SK-N-SH (cell line): ENCODE measurements around the gene VASN. TPM values are rescaled to one million over a fixed set of nuclear protein-coding genes. Genes with fewer than 3 reads are reported as not detected.

Experiments used
- CTCF ChIA-PET: fragments of 300-600, 350-600 bp; formaldehyde crosslinking; extraction: SDS; loops from one replicate; lab custom pipeline; 2021; lab: Yijun Ruan, JAX
- POLR2A ChIA-PET: fragments of 350-600 bp; sonication (Branson Sonifier 250); formaldehyde crosslinking; extraction: SDS; loops from one replicate; lab custom pipeline; 2020; ENCODE audit warnings: antibody characterized with exemption, inconsistent platforms; lab: Yijun Ruan, JAX
- DNase-seq: peaks from one replicate; pipeline ENCODE4 v3.0.0; 2012
- H2AFZ ChIP-seq: fragments of 200-600 bp; sonication (generic); 2 replicates; pipeline ENCODE4 v1.8.1; 2016; ENCODE audit warnings: antibody characterized with exemption, mild to moderate bottlenecking, low read depth
- H3F3A ChIP-seq: fragments of 200-600 bp; sonication (generic); replicated peaks from 2 replicates; pipeline ENCODE3; 2016; ENCODE audit warnings: antibody characterized with exemption, mild to moderate bottlenecking; ENCODE audit not compliant: insufficient read depth
- H3K27ac ChIP-seq, 2 experiments: fragments of 200-500 bp in 1 of 2; fragments of 200-600 bp in 1 of 2; sonication (Bioruptor generic) in 1 of 2; sonication (generic), shearing (Covaris generic) in 1 of 2; 2 replicates each; pipeline versions ENCODE4 v1.5.1 to v1.6.1; 2014 to 2016; ENCODE audit warnings: low read depth in 2 of 2, inconsistent platforms in 1 of 2, low read length in 1 of 2, mild to moderate bottlenecking in 1 of 2, mixed read lengths in 1 of 2
- H3K27me3 ChIP-seq: fragments of 200-600 bp; sonication (generic), shearing (Covaris generic); 2 replicates; pipeline ENCODE4 v1.6.1; 2016; ENCODE audit warnings: mixed run types; ENCODE audit not compliant: insufficient read depth
- H3K36me3 ChIP-seq, 2 experiments: fragments of 200-500 bp in 1 of 2; fragments of 200-600 bp in 1 of 2; sonication (Bioruptor generic) in 1 of 2; sonication (generic) in 1 of 2; replicated peaks in 1 of 2; 2 replicates each; pipeline versions ENCODE3 to v1.5.1; 2014 to 2016; ENCODE audit warnings: low read length in 1 of 2, mild to moderate bottlenecking in 1 of 2; ENCODE audit not compliant: insufficient read depth in 2 of 2, control insufficient read depth in 1 of 2
- H3K4me1 ChIP-seq, 2 experiments: fragments of 200-500 bp in 1 of 2; fragments of 200-600 bp in 1 of 2; sonication (Bioruptor generic) in 1 of 2; sonication (generic), shearing (Covaris generic) in 1 of 2; 2 replicates each; pipeline versions ENCODE4 v1.5.1 to v1.6.1; 2014 to 2016; ENCODE audit warnings: low read depth in 1 of 2, low read length in 1 of 2, mixed run types in 1 of 2; ENCODE audit not compliant: insufficient read depth in 2 of 2, control insufficient read depth in 1 of 2
- H3K4me2 ChIP-seq: fragments of 200-600 bp; sonication (generic), shearing (Covaris generic); 2 replicates; pipeline ENCODE4 v1.6.1; 2017; ENCODE audit warnings: mixed run types
- H3K4me3 ChIP-seq, 2 experiments: fragments of 200-500 bp in 1 of 2; fragments of 200-600 bp in 1 of 2; sonication (Bioruptor generic) in 1 of 2; sonication (generic), shearing (Covaris generic) in 1 of 2; 2 replicates each; pipeline versions ENCODE4 v1.5.1 to v1.8.1; 2014 to 2016; ENCODE audit warnings: low read depth in 2 of 2, inconsistent platforms in 1 of 2, low read length in 1 of 2, mild to moderate bottlenecking in 1 of 2, mixed read lengths in 1 of 2, moderate library complexity in 1 of 2
- H3K79me2 ChIP-seq: fragments of 200-600 bp; sonication (generic); 2 replicates; pipeline ENCODE4 v1.8.1; 2017; ENCODE audit warnings: mild to moderate bottlenecking; ENCODE audit not compliant: insufficient read depth
- H3K9ac ChIP-seq: fragments of 200-600 bp; sonication (generic); 2 replicates; pipeline ENCODE4 v1.6.1; 2017; ENCODE audit warnings: mixed run types
- H3K9me2 ChIP-seq: fragments of 200-600 bp; sonication (generic); 2 replicates; pipeline ENCODE4 v1.6.1; 2017; ENCODE audit warnings: mixed run types
- H3K9me3 ChIP-seq: fragments of 200-600 bp; sonication (generic); 2 replicates; pipeline ENCODE4 v1.6.1; 2017; ENCODE audit warnings: mixed run types, mild to moderate bottlenecking, moderate library complexity
- H4K20me1 ChIP-seq: fragments of 200-600 bp; sonication (generic); 2 replicates; pipeline ENCODE4 v1.6.1; 2017; ENCODE audit warnings: mild to moderate bottlenecking, mixed run types; ENCODE audit not compliant: insufficient read depth
- ELF1 ChIP-seq: IDR thresholded peaks from 2 replicates; pipeline ENCODE4 v1.4.0; 2012
- EZH2phosphoT487 ChIP-seq: fragments of 200-600 bp; sonication (generic); IDR thresholded peaks from 2 replicates; pipeline ENCODE4 v1.6.1; 2017; ENCODE audit warnings: low read depth, mixed run types, mild to moderate bottlenecking, antibody characterized with exemption, moderate library complexity, borderline replicate concordance
- FOSL2 ChIP-seq: IDR thresholded peaks from 2 replicates; pipeline ENCODE4 v1.4.0; 2012; ENCODE audit warnings: low read depth, mild to moderate bottlenecking, moderate library complexity, borderline replicate concordance
- FOXJ3 ChIP-seq: sonication (generic); formaldehyde crosslinking; IDR thresholded peaks from 2 replicates; pipeline ENCODE4 v1.5.1; 2020; ENCODE audit warnings: mild to moderate bottlenecking, missing genetic modification reagents
- FOXM1 ChIP-seq: IDR thresholded peaks from 2 replicates; pipeline ENCODE4 v1.4.0; 2012; ENCODE audit warnings: low read depth, mild to moderate bottlenecking
- GATA2 ChIP-seq: sonication (generic); formaldehyde crosslinking; IDR thresholded peaks from 2 replicates; pipeline ENCODE4 v1.5.0; 2020; ENCODE audit warnings: mild to moderate bottlenecking, missing genetic modification reagents
- MEF2A ChIP-seq: IDR thresholded peaks from 2 replicates; pipeline ENCODE4 v1.4.0; 2012; ENCODE audit warnings: low read depth, borderline replicate concordance
- MXI1 ChIP-seq: IDR thresholded peaks from 2 replicates; pipeline ENCODE4 v1.6.1; 2012; ENCODE audit warnings: mild to moderate bottlenecking, low read depth, low read length, improper control_type of control experiment
- NFIC ChIP-seq: IDR thresholded peaks from 2 replicates; pipeline ENCODE4 v1.4.0; 2012; ENCODE audit warnings: borderline replicate concordance
- NRF1 ChIP-seq: IDR thresholded peaks from 2 replicates; pipeline ENCODE4 v1.6.1; 2012; ENCODE audit warnings: low read depth, mild to moderate bottlenecking, low read length
- POLR2AphosphoS5 ChIP-seq: IDR thresholded peaks from 2 replicates; pipeline ENCODE4 v1.6.1; 2012; ENCODE audit warnings: low read depth, low read length
- RAD21 ChIP-seq: IDR thresholded peaks from 2 replicates; pipeline ENCODE4 v1.6.1; 2012; ENCODE audit warnings: mild to moderate bottlenecking, low read length
- RCOR1 ChIP-seq: fragments of 150-350 bp; IDR thresholded peaks from 2 replicates; pipeline ENCODE4 v1.6.1; 2017; ENCODE audit warnings: antibody characterized with exemption, low read length
- RFX5 ChIP-seq: IDR thresholded peaks from 2 replicates; pipeline ENCODE4 v1.6.1; 2012; ENCODE audit warnings: mild to moderate bottlenecking, improper control_type of control experiment, low read length
- RXRA ChIP-seq: IDR thresholded peaks from 2 replicates; pipeline ENCODE4 v1.4.0; 2012; ENCODE audit warnings: low read depth, mild to moderate bottlenecking, borderline replicate concordance
- SMC3 ChIP-seq: IDR thresholded peaks from 2 replicates; pipeline ENCODE4 v1.6.1; 2012; ENCODE audit warnings: low read depth, low read length, improper control_type of control experiment
- TEAD4 ChIP-seq: IDR thresholded peaks from 2 replicates; pipeline ENCODE4 v1.4.0; 2012; ENCODE audit warnings: mild to moderate bottlenecking, borderline replicate concordance; ENCODE audit not compliant: insufficient read depth
- WGBS: methylation state at CpG from one replicate; pipeline ENCODE4 v1.1.6; 2017; ENCODE audit warnings: low lambda C conversion rate; 5-methylcytosine and 5-hydroxymethylcytosine counted together
- polyA plus RNA-seq, 3 experiments: library from polyadenylated mRNA; depleted of rRNA; stranded (reverse); fragments of >200 nt; gene quantifications; 2 replicates each; pipeline ENCODE4 v1.2.3, GENCODE V29; 2012
- TF ChIP-seq, protein P1 (sequence below): IDR thresholded peaks from 2 replicates; pipeline ENCODE4; 2012
- TF ChIP-seq, protein P2 (sequence below): fragments of 200-600 bp; sonication (generic); IDR thresholded peaks from 2 replicates; pipeline ENCODE4 v1.6.1; 2017; ENCODE audit warnings: antibody characterized with exemption, mild to moderate bottlenecking, moderate library complexity

VASN gene
- polyA plus RNA-seq, 1 of the 3 experiments (the other 2 are of a cell fraction), result 37.4 TPM

DNA sequence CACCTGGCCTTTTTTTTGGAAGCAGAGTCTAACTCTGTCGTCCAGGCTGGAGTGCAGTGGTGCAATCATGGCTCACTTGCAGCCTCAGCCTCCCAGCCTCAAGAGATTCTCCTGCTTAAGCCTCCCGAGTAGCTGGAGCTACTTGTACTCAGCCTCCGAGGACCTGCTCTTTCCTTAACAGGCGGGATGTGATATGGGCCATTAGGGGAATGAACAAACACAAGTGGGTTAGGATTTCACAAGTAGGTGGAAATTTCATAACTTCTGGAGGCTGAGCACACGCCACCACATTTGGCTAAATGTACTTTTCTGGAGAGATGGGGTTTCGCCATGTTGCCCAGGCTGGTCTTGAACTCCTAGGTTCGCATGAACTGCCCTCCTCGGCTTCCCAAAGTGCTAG is 24.6 kb upstream of the VASN start (continued):
- TF ChIP-seq, protein P1, sequence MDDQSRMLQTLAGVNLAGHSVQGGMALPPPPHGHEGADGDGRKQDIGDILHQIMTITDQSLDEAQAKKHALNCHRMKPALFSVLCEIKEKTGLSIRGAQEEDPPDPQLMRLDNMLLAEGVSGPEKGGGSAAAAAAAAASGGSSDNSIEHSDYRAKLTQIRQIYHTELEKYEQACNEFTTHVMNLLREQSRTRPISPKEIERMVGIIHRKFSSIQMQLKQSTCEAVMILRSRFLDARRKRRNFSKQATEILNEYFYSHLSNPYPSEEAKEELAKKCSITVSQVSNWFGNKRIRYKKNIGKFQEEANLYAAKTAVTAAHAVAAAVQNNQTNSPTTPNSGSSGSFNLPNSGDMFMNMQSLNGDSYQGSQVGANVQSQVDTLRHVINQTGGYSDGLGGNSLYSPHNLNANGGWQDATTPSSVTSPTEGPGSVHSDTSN, result no peak
- TF ChIP-seq MEF2A (no peak), FOSL2 (no peak), SMC3 (no peak), RAD21 (no peak), POLR2AphosphoS5 (no peak)
- TF ChIP-seq, protein P2, sequence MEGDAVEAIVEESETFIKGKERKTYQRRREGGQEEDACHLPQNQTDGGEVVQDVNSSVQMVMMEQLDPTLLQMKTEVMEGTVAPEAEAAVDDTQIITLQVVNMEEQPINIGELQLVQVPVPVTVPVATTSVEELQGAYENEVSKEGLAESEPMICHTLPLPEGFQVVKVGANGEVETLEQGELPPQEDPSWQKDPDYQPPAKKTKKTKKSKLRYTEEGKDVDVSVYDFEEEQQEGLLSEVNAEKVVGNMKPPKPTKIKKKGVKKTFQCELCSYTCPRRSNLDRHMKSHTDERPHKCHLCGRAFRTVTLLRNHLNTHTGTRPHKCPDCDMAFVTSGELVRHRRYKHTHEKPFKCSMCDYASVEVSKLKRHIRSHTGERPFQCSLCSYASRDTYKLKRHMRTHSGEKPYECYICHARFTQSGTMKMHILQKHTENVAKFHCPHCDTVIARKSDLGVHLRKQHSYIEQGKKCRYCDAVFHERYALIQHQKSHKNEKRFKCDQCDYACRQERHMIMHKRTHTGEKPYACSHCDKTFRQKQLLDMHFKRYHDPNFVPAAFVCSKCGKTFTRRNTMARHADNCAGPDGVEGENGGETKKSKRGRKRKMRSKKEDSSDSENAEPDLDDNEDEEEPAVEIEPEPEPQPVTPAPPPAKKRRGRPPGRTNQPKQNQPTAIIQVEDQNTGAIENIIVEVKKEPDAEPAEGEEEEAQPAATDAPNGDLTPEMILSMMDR, result no peak

DNA sequence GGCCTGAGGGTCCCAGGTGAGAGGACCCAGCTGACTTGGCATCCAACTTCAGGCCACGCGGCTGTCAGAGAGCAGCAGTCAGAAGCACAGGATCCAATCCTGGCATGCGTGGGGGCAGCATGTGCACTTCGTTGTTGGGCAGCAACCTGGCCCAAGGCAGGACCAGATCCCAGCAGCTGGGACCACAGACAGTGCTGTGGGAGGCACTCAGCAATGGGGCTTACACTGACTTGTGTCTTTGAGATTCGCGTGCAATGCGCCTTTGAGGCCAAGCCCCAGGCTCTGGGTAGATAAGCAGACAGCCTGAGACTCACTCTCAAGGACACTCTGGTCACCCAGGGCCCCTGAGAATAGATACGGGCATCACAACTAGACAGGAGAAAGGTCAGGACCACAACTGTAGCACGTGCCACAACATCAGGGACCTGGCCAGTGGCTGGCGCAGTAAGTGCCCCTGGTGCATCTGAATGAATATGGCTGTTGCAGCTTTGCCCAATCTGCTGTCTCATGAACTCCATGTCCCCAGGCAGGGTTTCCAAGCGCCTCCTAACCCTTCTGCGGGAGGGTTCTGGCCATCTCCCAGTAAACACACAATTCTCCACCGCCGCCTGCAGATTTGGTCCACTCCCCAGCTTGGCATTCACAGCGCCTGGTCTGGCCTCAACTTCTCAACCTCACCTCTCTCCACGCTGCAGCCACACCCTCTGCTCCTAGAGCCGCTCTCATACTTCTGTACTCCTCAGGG is 23.7 kb upstream of the VASN start:
- TF ChIP-seq GATA2 (no peak), RCOR1 (no peak), ELF1 (no peak), MXI1 (no peak), FOXM1 (no peak), NFIC (no peak), TEAD4 (no peak), EZH2phosphoT487 (no peak), RFX5 (no peak), RXRA (no peak), FOXJ3 (no peak), NRF1 (no peak)
- TF ChIP-seq, protein P1, result no peak
- Histone ChIP-seq H3K79me2 (peaks cover 69% of the 10 kb centered on the region), H3F3A (peaks cover 16% of the 10 kb centered on the region), H3K36me3 (no peaks in the 10 kb centered on the region), H3K4me3 (no peak overlapping the region), H2AFZ (no peak overlapping the region), H3K9ac (no peak overlapping the region), H3K4me2 (no peak overlapping the region), H4K20me1 (peaks cover 43% of the 10 kb centered on the region), H3K27ac (no peak overlapping the region), H3K4me1 (peaks cover 5 to 10% of the 10 kb centered on the region in 2 experiments; a peak in 3 of 4 replicates), H3K9me2 (no peaks in the 10 kb centered on the region), H3K27me3 (no peaks in the 10 kb centered on the region), H3K9me3 (no peaks in the 10 kb centered on the region)
- ChIA-PET CTCF (interaction anchor here (1.5 to 13.0 kb wide), 2 partner anchors 55 to 59 kb away, joined by 4 to 205 read pairs; no protein-coding TSS in a partner anchor), POLR2A (no interaction called here)
- 95% methylated on average over 8 of the region's 17 CpGs for WGBS
- no peak for DNase-seq
